ENCODE data around the gene JCAD.

Gene JCAD

GRCh38 chr10:30034433-30035137 is 24.8 kb downstream of the JCAD start:
- Histone ChIP-seq H3K9me3 (ENCODE audit: control extremely low read depth in 1 of 5, control insufficient read depth in 4 of 5, insufficient read depth in 2 of 5, low read depth in 1 of 5, low read length in 4 of 5) (no peaks in the 10 kb centered on the region), H3K27me3 (replicated peaks in 2 of 5; ENCODE audit: control insufficient read depth in 4 of 5, insufficient read depth in 5 of 5, low read length in 4 of 5) (peaks cover 0 to 6% (median 0%) of the 10 kb centered on the region in 5 experiments), H3K36me3 (ENCODE audit: control insufficient read depth in 4 of 4, insufficient read depth in 4 of 4, low read length in 3 of 4) (peaks cover 0 to under 1% (median 0%) of the 10 kb centered on the region in 4 experiments), H3K4me3 (ENCODE audit: control insufficient read depth in 1 of 7, extremely low read depth in 1 of 7, insufficient read depth in 4 of 7, low read depth in 2 of 7, low read length in 6 of 7) (no peak overlapping the region), H3K27ac (ENCODE audit: insufficient read depth in 1 of 2, low read depth in 1 of 2, low read length in 2 of 2, poor library complexity in 1 of 2, severe bottlenecking in 2 of 2) (no peak overlapping the region), H3K4me1 (ENCODE audit: control extremely low read depth in 1 of 4, control insufficient read depth in 4 of 4, insufficient read depth in 4 of 4, low read length in 3 of 4) (peaks cover 0 to 41% (median 9%) of the 10 kb centered on the region in 4 experiments)
- 51% methylated on average over 9 of the region's 15 CpGs for WGBS (ENCODE audit: insufficient coverage)
- DNase-seq, result peak in 1 of 3 donors; percentile 29
- POLR2A ChIA-PET, result no interaction called here
- CTCF ChIA-PET, result interaction anchor here (1.2 kb wide), 1 partner anchor 25 kb away, joined by 3 read pairs; no protein-coding TSS in a partner anchor

DNA sequence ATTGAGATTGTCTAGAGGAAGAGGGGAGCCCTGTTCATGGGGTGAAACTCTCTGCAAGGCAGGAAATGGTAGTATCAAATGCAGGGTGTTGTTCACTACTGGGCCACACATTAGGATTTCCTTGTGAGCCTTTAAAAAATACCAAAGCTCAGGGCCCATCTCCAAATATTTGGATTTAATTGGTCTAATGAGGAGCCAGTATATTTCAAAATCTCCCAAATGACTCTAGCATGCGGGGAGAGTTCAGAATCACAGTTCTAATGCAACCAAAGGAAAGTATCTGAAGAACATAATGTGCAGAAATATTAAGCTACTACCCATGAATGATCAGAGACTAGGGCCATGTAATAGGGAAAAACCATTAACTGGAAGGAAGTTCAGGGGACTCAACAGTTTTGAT is 27.3 kb downstream of the JCAD start:
- H3K27me3 ChIP-seq (replicated peaks in 2 of 5; ENCODE audit: control insufficient read depth in 4 of 5, insufficient read depth in 5 of 5, low read length in 4 of 5), result peaks cover 0 to 14% (median 0%) of the 10 kb centered on the region in 5 experiments
- H3K4me1 ChIP-seq (ENCODE audit: control extremely low read depth in 1 of 4, control insufficient read depth in 4 of 4, insufficient read depth in 4 of 4, low read length in 3 of 4), result peaks cover 0 to 37% (median 20%) of the 10 kb centered on the region in 4 experiments
- POLR2A ChIA-PET, result no interaction called here
- H3K4me3 ChIP-seq (ENCODE audit: control insufficient read depth in 1 of 7, extremely low read depth in 1 of 7, insufficient read depth in 4 of 7, low read depth in 2 of 7, low read length in 6 of 7), result no peak overlapping the region
- H3K36me3 ChIP-seq (ENCODE audit: control insufficient read depth in 4 of 4, insufficient read depth in 4 of 4, low read length in 3 of 4), result peaks cover 0 to 4% (median 0%) of the 10 kb centered on the region in 4 experiments
- WGBS (ENCODE audit: insufficient coverage), result no CpG with 5 or more reads among the region's 1 CpG
- H3K27ac ChIP-seq (ENCODE audit: insufficient read depth in 1 of 2, low read depth in 1 of 2, low read length in 2 of 2, poor library complexity in 1 of 2, severe bottlenecking in 2 of 2), result no peak overlapping the region
- DNase-seq, result no peak
- H3K9me3 ChIP-seq (ENCODE audit: control extremely low read depth in 1 of 5, control insufficient read depth in 4 of 5, insufficient read depth in 2 of 5, low read depth in 1 of 5, low read length in 4 of 5), result no peaks in the 10 kb centered on the region
- CTCF ChIA-PET, result interaction anchor here (0.6 to 1.0 kb wide), 2 partner anchors 110 to 459 kb away, joined by 3 read pairs; no protein-coding TSS in a partner anchor

DNA sequence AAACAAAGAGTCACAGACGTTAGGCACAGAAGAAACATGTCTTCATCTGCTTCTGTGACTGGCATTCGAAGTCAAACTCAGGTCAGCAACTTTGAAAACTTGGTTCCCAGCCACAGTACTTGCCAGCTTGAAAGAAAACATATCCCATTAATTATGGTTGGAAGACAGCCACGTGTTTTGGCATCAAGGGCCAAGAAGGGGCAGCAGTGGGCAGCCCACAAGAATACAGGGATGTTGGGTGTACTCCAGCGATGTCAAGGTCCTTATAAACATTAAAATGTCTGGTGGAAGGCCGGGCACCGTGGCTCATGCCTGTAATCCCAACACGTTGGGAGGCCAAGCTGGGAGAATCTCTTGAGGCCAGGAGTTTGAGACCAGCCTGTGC is 29.5 kb downstream of the JCAD start:
- 91% methylated on average over 7 of the region's 7 CpGs for WGBS (ENCODE audit: insufficient coverage)
- Histone ChIP-seq H3K36me3 (ENCODE audit: control insufficient read depth in 4 of 4, insufficient read depth in 4 of 4, low read length in 3 of 4) (peaks cover 0 to 4% (median 0%) of the 10 kb centered on the region in 4 experiments), H3K9me3 (ENCODE audit: control extremely low read depth in 1 of 5, control insufficient read depth in 4 of 5, insufficient read depth in 2 of 5, low read depth in 1 of 5, low read length in 4 of 5) (no peaks in the 10 kb centered on the region), H3K4me1 (ENCODE audit: control extremely low read depth in 1 of 4, control insufficient read depth in 4 of 4, insufficient read depth in 4 of 4, low read length in 3 of 4) (peaks cover 0 to 41% (median 30%) of the 10 kb centered on the region in 4 experiments), H3K27me3 (replicated peaks in 2 of 5; ENCODE audit: control insufficient read depth in 4 of 5, insufficient read depth in 5 of 5, low read length in 4 of 5) (peaks cover 0 to 20% (median 0%) of the 10 kb centered on the region in 5 experiments), H3K4me3 (ENCODE audit: control insufficient read depth in 1 of 7, extremely low read depth in 1 of 7, insufficient read depth in 4 of 7, low read depth in 2 of 7, low read length in 6 of 7) (no peak overlapping the region), H3K27ac (ENCODE audit: insufficient read depth in 1 of 2, low read depth in 1 of 2, low read length in 2 of 2, poor library complexity in 1 of 2, severe bottlenecking in 2 of 2) (no peak overlapping the region)
- no peak for DNase-seq
- ChIA-PET CTCF (interaction anchor here (4.4 kb wide), 1 partner anchor 12 kb away, joined by 41 read pairs; no protein-coding TSS in a partner anchor), POLR2A (no interaction called here)

DNA sequence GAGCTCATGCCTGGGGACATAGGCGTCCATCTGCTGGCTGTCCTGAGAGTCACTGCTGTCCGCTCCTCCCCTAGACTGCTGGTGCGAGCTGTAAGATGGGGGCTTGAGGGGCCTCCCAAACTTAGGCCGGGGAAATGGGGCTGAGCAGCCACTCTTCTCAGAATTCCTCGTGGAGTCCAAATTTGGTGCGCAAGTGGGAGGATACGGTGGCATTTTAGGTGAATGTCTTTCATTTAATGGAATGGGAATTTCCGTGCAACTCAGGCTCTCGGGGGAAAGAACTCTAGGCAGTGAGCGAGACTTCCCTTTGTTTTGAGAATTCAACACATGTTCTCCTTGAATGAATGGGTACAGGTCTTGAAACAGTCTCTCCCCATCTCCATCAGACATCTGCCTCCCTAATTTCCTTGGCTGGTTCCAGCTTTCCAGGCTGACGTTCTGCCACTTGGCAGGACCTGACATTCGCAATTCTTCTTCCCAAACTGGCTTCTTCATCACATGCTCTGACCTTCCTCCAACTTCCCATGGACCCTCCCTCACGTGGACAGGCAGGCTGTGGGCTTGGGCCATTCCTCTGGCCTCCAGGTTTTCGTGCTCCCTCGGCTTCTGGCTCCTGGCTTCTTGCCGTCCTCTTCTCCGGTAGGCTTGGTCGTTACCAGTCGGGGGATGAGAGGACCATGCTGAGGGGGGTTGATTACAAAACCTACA is 30.1 kb downstream of the JCAD start:
- Histone ChIP-seq H3K4me3 (ENCODE audit: control insufficient read depth in 1 of 7, extremely low read depth in 1 of 7, insufficient read depth in 4 of 7, low read depth in 2 of 7, low read length in 6 of 7) (no peak overlapping the region), H3K27ac (ENCODE audit: insufficient read depth in 1 of 2, low read depth in 1 of 2, low read length in 2 of 2, poor library complexity in 1 of 2, severe bottlenecking in 2 of 2) (no peak overlapping the region), H3K36me3 (ENCODE audit: control insufficient read depth in 4 of 4, insufficient read depth in 4 of 4, low read length in 3 of 4) (peaks cover 0 to 4% (median 0%) of the 10 kb centered on the region in 4 experiments), H3K4me1 (ENCODE audit: control extremely low read depth in 1 of 4, control insufficient read depth in 4 of 4, insufficient read depth in 4 of 4, low read length in 3 of 4) (peaks cover 0 to 35% (median 27%) of the 10 kb centered on the region in 4 experiments), H3K9me3 (ENCODE audit: control extremely low read depth in 1 of 5, control insufficient read depth in 4 of 5, insufficient read depth in 2 of 5, low read depth in 1 of 5, low read length in 4 of 5) (no peaks in the 10 kb centered on the region), H3K27me3 (replicated peaks in 2 of 5; ENCODE audit: control insufficient read depth in 4 of 5, insufficient read depth in 5 of 5, low read length in 4 of 5) (peaks cover 0 to 19% (median 0%) of the 10 kb centered on the region in 5 experiments)
- 98% methylated on average over 19 of the region's 19 CpGs for WGBS (ENCODE audit: insufficient coverage)
- ChIA-PET CTCF (interaction anchor here (1.7 to 4.4 kb wide), 2 partner anchors 12 to 28 kb away, joined by 6 to 41 read pairs; no protein-coding TSS in a partner anchor), POLR2A (no interaction called here)
- no peak for DNase-seq

DNA sequence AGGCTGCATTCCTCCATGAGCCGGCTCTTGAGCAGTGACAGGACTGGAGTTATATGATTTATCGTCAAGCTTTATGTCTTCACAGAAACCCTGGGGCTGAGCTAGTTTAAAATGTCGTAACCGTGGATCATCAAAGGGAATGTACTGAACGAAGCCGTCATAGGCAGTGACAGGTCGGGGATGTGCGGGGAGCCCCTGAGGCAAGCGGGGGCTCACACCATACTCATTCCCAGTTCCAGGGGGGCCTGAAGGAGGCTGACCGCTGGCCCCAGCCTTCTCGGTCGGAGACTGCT is 30.7 kb downstream of the JCAD start:
- no peak for DNase-seq
- Histone ChIP-seq H3K27ac (ENCODE audit: insufficient read depth in 1 of 2, low read depth in 1 of 2, low read length in 2 of 2, poor library complexity in 1 of 2, severe bottlenecking in 2 of 2) (no peak overlapping the region), H3K9me3 (ENCODE audit: control extremely low read depth in 1 of 5, control insufficient read depth in 4 of 5, insufficient read depth in 2 of 5, low read depth in 1 of 5, low read length in 4 of 5) (no peaks in the 10 kb centered on the region), H3K4me1 (ENCODE audit: control extremely low read depth in 1 of 4, control insufficient read depth in 4 of 4, insufficient read depth in 4 of 4, low read length in 3 of 4) (peaks cover 0 to 33% (median 26%) of the 10 kb centered on the region in 4 experiments), H3K4me3 (ENCODE audit: control insufficient read depth in 1 of 7, extremely low read depth in 1 of 7, insufficient read depth in 4 of 7, low read depth in 2 of 7, low read length in 6 of 7) (no peak overlapping the region), H3K36me3 (ENCODE audit: control insufficient read depth in 4 of 4, insufficient read depth in 4 of 4, low read length in 3 of 4) (peaks cover 0 to 4% (median 0%) of the 10 kb centered on the region in 4 experiments), H3K27me3 (replicated peaks in 2 of 5; ENCODE audit: control insufficient read depth in 4 of 5, insufficient read depth in 5 of 5, low read length in 4 of 5) (peaks cover 0 to 20% (median 0%) of the 10 kb centered on the region in 5 experiments)
- CTCF ChIA-PET, result interaction anchor here (1.3 to 5.0 kb wide), 6 partner anchors 10 to 45 kb away, joined by 3 to 41 read pairs (median 10); no protein-coding TSS in a partner anchor
- POLR2A ChIA-PET, result no interaction called here
- 93% methylated on average over 12 of the region's 12 CpGs for WGBS (ENCODE audit: insufficient coverage)

GRCh38 chr10:30028006-30028737 is 31.2 kb downstream of the JCAD start:
- ChIA-PET CTCF (interaction anchor here (0.7 to 5.0 kb wide), 19 partner anchors 8 to 213 kb away, joined by 3 to 41 read pairs (median 4); no protein-coding TSS in a partner anchor), POLR2A (interaction anchor here (1.0 to 1.5 kb wide), 3 partner anchors 10 to 13 kb away, joined by 3 read pairs; no protein-coding TSS in a partner anchor)
- peaks cover 0 to 33% (median 26%) of the 10 kb centered on the region in 4 experiments for H3K4me1 ChIP-seq (ENCODE audit: control extremely low read depth in 1 of 4, control insufficient read depth in 4 of 4, insufficient read depth in 4 of 4, low read length in 3 of 4)
- 63% methylated on average over 11 of the region's 18 CpGs for WGBS (ENCODE audit: insufficient coverage)
- peaks cover 0 to 20% (median 0%) of the 10 kb centered on the region in 5 experiments for H3K27me3 ChIP-seq (replicated peaks in 2 of 5; ENCODE audit: control insufficient read depth in 4 of 5, insufficient read depth in 5 of 5, low read length in 4 of 5)
- H3K27ac ChIP-seq (ENCODE audit: insufficient read depth in 1 of 2, low read depth in 1 of 2, low read length in 2 of 2, poor library complexity in 1 of 2, severe bottlenecking in 2 of 2), result no peak overlapping the region
- peak overlapping the region in 2 of 7 experiments; percentile 17 to 22 for H3K4me3 ChIP-seq (ENCODE audit: control insufficient read depth in 1 of 7, extremely low read depth in 1 of 7, insufficient read depth in 4 of 7, low read depth in 2 of 7, low read length in 6 of 7)
- H3K36me3 ChIP-seq (ENCODE audit: control insufficient read depth in 4 of 4, insufficient read depth in 4 of 4, low read length in 3 of 4), result peaks cover 0 to 4% (median 0%) of the 10 kb centered on the region in 4 experiments
- DNase-seq, result peak in 2 of 3 donors; percentile 44 to 66
- no peaks in the 10 kb centered on the region for H3K9me3 ChIP-seq (ENCODE audit: control extremely low read depth in 1 of 5, control insufficient read depth in 4 of 5, insufficient read depth in 2 of 5, low read depth in 1 of 5, low read length in 4 of 5)

Measured in common myeloid progenitor, CD34-positive (primary cell).